GM12878 (cell line): Measurements from ENCODE around the gene SENP5. TPM values are rescaled to one million over a fixed set of nuclear protein-coding genes. Genes with fewer than 3 reads are reported as not detected.

Experiments used
- ATAC-seq: fragments of 200-7000 bp; cut with Tn5 transposase; 3 replicates; pipeline ENCODE4 v1.9.1; 2020; ENCODE audit warnings: mild to moderate bottlenecking, moderate library complexity
- BruUV-seq: library from RNA; stranded (reverse); fragments of 400-500 nt; replicated peaks from 2 replicates; lab custom pipeline; 2021; lab: Mats Ljungman, UMichigan
- CTCF ChIA-PET: fragments of 300-600 bp; sonication (Branson Sonifier 250); formaldehyde crosslinking; extraction: SDS; loops from one replicate; lab custom pipeline; 2021; ENCODE audit warnings: inconsistent platforms; lab: Yijun Ruan, JAX
- POLR2A ChIA-PET: fragments of 350-600 bp; formaldehyde crosslinking; extraction: SDS; loops from one replicate; lab custom pipeline; 2021; ENCODE audit warnings: inconsistent platforms; lab: Charles Lee
- RAD21 ChIA-PET: fragments of 300-600 bp; sonication (Branson Sonifier 250); formaldehyde crosslinking; loops from one replicate; lab custom pipeline; 2023; ENCODE audit warnings: antibody characterized with exemption; ENCODE audit not compliant: unreplicated experiment; lab: Charles Lee
- SMC1A ChIA-PET: fragments of 300-600 bp; sonication (Branson Sonifier 250); formaldehyde crosslinking; loops from one replicate; lab custom pipeline; 2023; ENCODE audit not compliant: unreplicated experiment, uncharacterized antibody; lab: Charles Lee
- DNase-seq: peaks from one replicate; pipeline ENCODE4 v3.0.0-alpha.2; 2011; ENCODE audit warnings: low read depth, low spot score
- FAIRE-seq: peaks from 3 replicates; lab custom pipeline; 2011; peaks lifted over from hg19 to GRCh38; lab: Jason Lieb, UNC
- H2AFZ ChIP-seq: 2 replicates; pipeline ENCODE4 v1.6.0; 2011; ENCODE audit warnings: low read depth, low read length, control low read depth; ENCODE audit not compliant: control insufficient read depth
- H3K27ac ChIP-seq: 2 replicates; pipeline ENCODE4 v1.5.1; 2011; ENCODE audit warnings: control low read depth; ENCODE audit not compliant: control insufficient read depth, insufficient read depth
- H3K27me3 ChIP-seq, 2 experiments: replicated peaks in 1 of 2; 2 replicates each; pipeline versions ENCODE4 v1.6.0 to v1.6.1; 2011; ENCODE audit warnings: low read length in 1 of 2; ENCODE audit not compliant: control insufficient read depth in 2 of 2, insufficient read depth in 2 of 2
- H3K36me3 ChIP-seq, 2 experiments: 2 replicates each; pipeline ENCODE4 v1.5.1; 2011; ENCODE audit warnings: low read length in 1 of 2; ENCODE audit not compliant: control insufficient read depth in 2 of 2, insufficient read depth in 2 of 2
- H3K4me1 ChIP-seq: 2 replicates; pipeline ENCODE4 v1.6.1; 2011; ENCODE audit warnings: mild to moderate bottlenecking, low read length, moderate library complexity, mixed read lengths; ENCODE audit not compliant: control insufficient read depth, insufficient read depth
- H3K4me2 ChIP-seq: 2 replicates; pipeline ENCODE4 v1.6.0; 2011; ENCODE audit warnings: control low read depth; ENCODE audit not compliant: control insufficient read depth, insufficient read depth
- H3K4me3 ChIP-seq: fragments of 200-600 bp; sonication (generic); 2 replicates; pipeline ENCODE4 v1.5.1; 2016
- H3K79me2 ChIP-seq: 2 replicates; pipeline ENCODE4 v1.6.0; 2011; ENCODE audit warnings: low read length; ENCODE audit not compliant: control insufficient read depth, insufficient read depth
- H3K9ac ChIP-seq: 2 replicates; pipeline ENCODE4 v1.8.0; 2011; ENCODE audit warnings: low read length, control low read depth, mixed read lengths; ENCODE audit not compliant: control insufficient read depth, insufficient read depth
- H3K9me3 ChIP-seq: replicated peaks from 3 replicates; pipeline ENCODE4 v1.5.1; 2011; ENCODE audit warnings: mild to moderate bottlenecking, low read length; ENCODE audit not compliant: control insufficient read depth, insufficient read depth
- H4K20me1 ChIP-seq: 2 replicates; pipeline ENCODE4 v1.6.0; 2011; ENCODE audit not compliant: control insufficient read depth, insufficient read depth
- BCL3 ChIP-seq: IDR thresholded peaks from 2 replicates; pipeline ENCODE4 v1.6.1; 2011; ENCODE audit warnings: borderline replicate concordance, low read depth, mild to moderate bottlenecking, moderate library complexity, low read length; ENCODE audit not compliant: insufficient read depth, poor library complexity, severe bottlenecking
- HCFC1 ChIP-seq: fragments of 150-350 bp; IDR thresholded peaks from 2 replicates; pipeline ENCODE4 v1.6.1; 2014; ENCODE audit warnings: low read length
- NFXL1 ChIP-seq: fragments of 450-650 bp; IDR thresholded peaks from 2 replicates; pipeline ENCODE4 v1.6.1; 2017; ENCODE audit warnings: antibody characterized with exemption, mild to moderate bottlenecking, borderline replicate concordance
- RAD51 ChIP-seq: fragments of 450-650 bp; IDR thresholded peaks from 2 replicates; pipeline ENCODE4 v1.6.1; 2016; ENCODE audit warnings: moderate library complexity, mild to moderate bottlenecking, inconsistent platforms
- RCOR1 ChIP-seq: conservative IDR thresholded peaks from 2 replicates; pipeline ENCODE4 v1.6.1; 2012; ENCODE audit warnings: low read depth, low read length, improper control_type of control experiment
- SRF ChIP-seq, 2 experiments: IDR thresholded peaks; 2 replicates each; pipeline ENCODE4 v1.6.1; 2011; ENCODE audit warnings: low read depth in 2 of 2, low read length in 2 of 2, mild to moderate bottlenecking in 1 of 2, moderate library complexity in 1 of 2
- WGBS: methylation state at CpG from one replicate; pipeline ENCODE4 v1.1.6; 2016; ENCODE audit warnings: low lambda C conversion rate; ENCODE audit not compliant: insufficient replicate concordance, insufficient coverage; ENCODE audit errors: missing lambda C conversion rate; 5-methylcytosine and 5-hydroxymethylcytosine counted together
- in situ Hi-C: fragments of 300-500 bp; cut with MboI; formaldehyde crosslinking; loops from 9 replicates; pipeline ENCODE4 v1.14.3; 2018; ENCODE audit warnings: mixed read lengths
- intact Hi-C: fragments of 100-400 bp; cut with micrococcal nuclease; formaldehyde crosslinking; loops from one replicate; pipeline ENCODE4 v1.14.2; 2022; ENCODE audit not compliant: unreplicated experiment
- polyA plus RNA-seq, 11 experiments: library from polyadenylated mRNA; depleted of rRNA in 4 of 11; unstranded in 6 of 11; stranded (reverse) in 5 of 11; fragments of >200 nt; fragmentation: Nextera tagmentation in 4 of 11; fragmentation: Illumina TruSeq in 1 of 11; extraction: Ambion mirVana in 4 of 11; extraction: Trizol in 1 of 11; gene quantifications; 1 replicate in 1 of 11; 2 replicates in 10 of 11; pipeline versions ENCODE4 v1.2.1 to v1.2.3, GENCODE V29; 2011 to 2016; ENCODE audit warnings: inconsistent platforms in 2 of 11, missing spikeins in 2 of 11, low read depth in 1 of 11
- total RNA-seq, 4 experiments: library from RNA; depleted of rRNA in 3 of 4; stranded (reverse); fragments of >200 nt in 3 of 4; fragmentation: Illumina TruSeq in 1 of 4; extraction: Trizol in 1 of 4; gene quantifications; 2 replicates each; pipeline versions ENCODE4 v1.2.1 to v1.2.3, GENCODE V29; 2013 to 2021

The SENP5 gene
- total and polyA plus RNA-seq, 10 of the 15 experiments (the other 5 are each of a cell fraction or from before 2014, with no cell fraction given) = 6.4 to 28.4 (median 15.6) TPM

- no peak overlapping the region for H3K27ac ChIP-seq
- 100% methylated on average over 2 of the region's 2 CpGs for WGBS
- H3K4me1 ChIP-seq = peaks cover 5% of the 10 kb centered on the region; the same call in 1 of the 2 replicates
- no peaks in the 10 kb centered on the region for H3K9me3 ChIP-seq
- no peak overlapping the region for H3K4me2 ChIP-seq
- FAIRE-seq (no peak), ATAC-seq (no peak), DNase-seq (no peak)
- ChIA-PET SMC1A (interaction anchor here (1.0 to 5.5 kb wide), 2 partner anchors 7 to 238 kb away, joined by 3 to 38 read pairs; no protein-coding TSS in a partner anchor), RAD21 (no interaction called here), CTCF (interaction anchor here (5.1 kb wide), 1 partner anchor 100 kb away, joined by 39 read pairs; no protein-coding TSS in a partner anchor), POLR2A (no interaction called here)
- intact Hi-C loops (loop anchor here (1.0 kb wide), 1 partner anchor 66 kb away; no protein-coding TSS in a partner anchor), in situ Hi-C loops (no loop called here)
- peaks cover 50% of the 10 kb centered on the region for H3K79me2 ChIP-seq
- H3K36me3 ChIP-seq = peaks cover 13 to 29% of the 10 kb centered on the region in 2 experiments
- no peaks in the 10 kb centered on the region for H4K20me1 ChIP-seq
- H3K4me3 ChIP-seq = no peak overlapping the region
- no peak overlapping the region for H2AFZ ChIP-seq
- H3K27me3 ChIP-seq = no peaks in the 10 kb centered on the region
- no peak overlapping the region for H3K9ac ChIP-seq
- TF ChIP-seq RCOR1 (no peak), BCL3 (no peak), SRF (IDR thresholded peaks at IDR 0.05; ENCODE audit: low read depth in 2 of 2, low read length in 2 of 2) (no peak), NFXL1 (no peak), HCFC1 (no peak), RAD51 (no peak)
- BruUV-seq = no TSS peak
Measured at GRCh38 chr3:196938124-196938523, 70.4 kb downstream of the SENP5 start.
